ENCODE measurements around the gene PRR7.
"Not testable (repeated sequence)": the region's sequence is repeated elsewhere in the genome, so short reads cannot be mapped to it uniquely, and the experiment has no call there.

The PRR7 gene

DNA sequence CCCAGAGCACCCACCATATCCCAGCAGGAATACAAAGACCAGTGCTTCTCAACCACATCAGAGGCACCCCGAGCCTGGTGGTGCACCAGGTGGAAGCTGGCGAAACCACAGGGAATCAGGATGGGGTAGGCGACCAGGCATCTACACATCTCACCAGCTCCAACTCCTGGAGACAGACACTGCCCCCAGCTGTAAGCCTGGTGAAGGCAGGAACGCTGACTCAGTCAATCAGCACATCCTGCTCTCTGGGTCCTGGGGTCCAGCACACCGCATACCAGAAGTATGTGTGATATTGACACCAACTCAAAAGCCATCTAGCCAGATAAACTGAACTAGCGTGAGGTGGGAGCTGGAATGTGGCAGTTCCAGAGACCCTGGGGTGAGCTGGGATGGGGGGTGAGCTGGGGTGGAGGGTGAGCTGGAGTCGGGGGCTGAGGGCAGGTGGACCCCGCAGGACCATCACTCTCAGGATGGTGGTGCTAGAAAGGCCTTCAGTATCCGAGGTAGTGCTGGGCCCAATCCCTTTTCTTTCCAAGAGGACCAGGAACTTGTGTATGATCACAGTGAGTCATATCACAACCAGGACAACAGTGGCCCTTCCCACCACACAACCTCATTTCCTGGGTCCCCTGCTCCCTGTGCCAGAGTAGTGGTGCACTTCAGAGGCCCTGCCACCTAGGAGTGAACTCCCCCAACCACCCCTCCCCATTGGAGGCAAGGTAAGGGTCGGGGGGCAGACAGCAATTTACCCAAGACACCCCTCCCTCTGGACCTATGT is 24.3 kb downstream of the PRR7 start:
- DNase-seq, result no peak

- DNase-seq, result no peak
Measured at GRCh38 chr5:177471610-177472356, 25.2 kb downstream of the PRR7 start.

DNA sequence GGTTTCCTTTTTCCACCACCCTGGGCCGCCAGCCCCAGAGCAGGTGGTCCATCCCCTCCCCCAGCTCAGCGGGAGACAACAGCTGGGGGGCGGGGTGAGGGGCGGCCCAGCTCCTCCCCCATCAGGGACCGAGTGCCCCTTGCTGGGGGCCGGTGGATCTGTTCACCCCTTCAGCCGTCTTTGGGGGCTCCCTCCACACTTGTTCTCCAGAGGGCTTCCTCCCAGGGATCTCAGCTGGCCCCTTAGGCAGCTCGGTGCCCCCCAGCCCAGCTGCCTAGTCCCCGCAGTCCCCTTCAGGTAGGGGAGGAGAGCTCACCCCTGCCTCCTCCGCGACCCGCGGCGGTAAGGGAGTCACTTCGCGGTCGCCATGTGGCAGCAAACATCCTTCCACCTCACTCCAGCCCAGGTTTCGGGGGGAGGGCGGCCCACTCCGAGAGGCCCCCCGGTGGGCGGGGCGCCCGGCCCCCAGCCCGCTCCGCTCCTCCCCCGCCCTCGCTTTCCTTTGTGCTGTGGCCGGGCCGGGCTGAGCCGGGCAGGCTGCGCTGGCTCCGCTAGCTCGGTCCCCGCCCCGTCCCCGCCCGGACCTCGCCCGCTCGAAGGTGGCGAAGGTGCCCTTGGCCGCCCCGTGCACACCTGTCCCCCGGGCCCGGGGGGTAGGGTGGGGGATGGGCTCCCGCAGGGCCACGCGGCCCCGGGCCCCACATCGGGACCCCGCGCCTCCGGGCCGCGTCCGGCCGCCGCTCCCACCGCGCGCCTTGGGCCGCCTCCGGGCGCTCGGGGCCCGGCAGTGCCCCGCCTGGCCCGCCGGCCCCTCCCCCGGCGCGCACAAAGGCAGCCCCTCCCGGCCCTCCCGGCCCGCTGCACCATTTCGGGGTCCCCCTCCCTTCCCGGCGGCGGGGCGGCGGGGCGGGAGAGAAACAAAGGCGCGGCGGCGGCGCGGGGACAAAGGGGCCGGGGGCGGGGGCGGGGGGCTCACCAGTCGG is 26.1 kb downstream of the PRR7 start:
- no peak for DNase-seq

DNA sequence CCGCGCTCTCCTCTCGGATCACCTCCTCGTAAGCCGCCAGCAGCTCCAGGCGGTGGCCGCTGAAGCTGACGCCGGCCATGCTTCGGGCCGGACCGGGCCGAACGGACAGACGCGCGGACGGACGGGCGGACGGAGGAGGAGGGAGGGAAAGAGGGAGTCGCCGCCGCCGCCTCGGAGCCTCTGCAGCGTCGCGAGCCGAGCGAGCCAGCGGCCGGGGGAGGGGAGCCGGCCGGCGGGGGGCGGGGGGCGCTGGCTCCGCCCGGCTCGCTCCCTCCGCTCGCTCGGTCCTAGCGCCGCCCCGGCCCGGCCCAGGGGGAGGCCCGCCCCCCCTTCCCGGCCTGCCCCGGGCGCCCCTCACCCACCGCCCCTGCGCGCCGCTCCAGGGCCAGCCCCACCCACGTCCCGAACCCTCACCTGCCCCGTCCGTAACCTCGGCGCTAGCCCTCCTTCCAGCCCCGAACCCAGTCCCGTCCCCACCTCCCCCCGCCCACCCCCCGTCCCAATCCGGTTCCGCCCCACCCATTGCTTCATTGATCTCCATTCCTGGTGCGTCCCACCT is 26.9 kb downstream of the PRR7 start, which contains the start of gene DBN1:
Gene DBN1, minus strand, starts transcription at position 192 of the 559 bp plus-strand sequence. Its CDS starts 113 bp downstream, at position 79.
- no peak for DNase-seq

GRCh38 chr5:177474002-177474476 is 27.4 kb downstream of the PRR7 start:
- DNase-seq, result no peak

DNA sequence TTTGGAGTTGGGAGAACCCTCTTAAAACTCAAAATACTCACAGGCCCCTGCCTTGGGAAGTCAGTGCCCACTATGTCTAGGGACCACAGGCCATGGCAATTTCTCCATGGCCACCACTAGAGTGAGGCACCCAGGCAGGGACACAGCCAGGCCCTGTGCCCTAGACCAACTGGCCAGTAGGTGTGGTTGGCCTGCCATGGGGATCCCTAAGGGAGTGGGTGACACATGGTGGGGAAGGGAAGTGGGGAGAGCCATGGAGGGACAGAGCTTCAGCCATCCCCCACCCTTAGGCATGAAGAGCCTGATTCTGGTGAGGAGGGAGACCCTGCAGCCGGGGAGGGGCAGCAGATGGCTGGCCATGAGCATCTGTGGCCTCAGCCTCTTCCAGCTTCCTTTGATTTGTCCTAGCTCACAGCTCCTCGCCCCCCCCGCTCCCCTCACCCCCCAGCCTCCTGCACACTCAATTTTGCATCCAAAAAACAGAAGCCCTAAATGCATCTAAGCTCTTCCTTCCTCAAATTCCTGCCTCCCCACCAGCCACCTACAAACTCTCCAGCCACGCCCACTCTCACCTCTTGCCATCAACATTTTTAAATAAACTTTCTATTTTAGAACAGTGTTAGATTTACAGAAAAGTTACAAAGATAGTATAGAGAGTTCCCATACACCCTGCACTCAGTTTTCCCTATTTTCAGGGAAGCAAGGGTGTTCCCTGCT is 28.4 kb downstream of the PRR7 start:
- no peak for DNase-seq

GRCh38 chr5:177475563-177476427 is 29.2 kb downstream of the PRR7 start:
- no peak for DNase-seq

DNA sequence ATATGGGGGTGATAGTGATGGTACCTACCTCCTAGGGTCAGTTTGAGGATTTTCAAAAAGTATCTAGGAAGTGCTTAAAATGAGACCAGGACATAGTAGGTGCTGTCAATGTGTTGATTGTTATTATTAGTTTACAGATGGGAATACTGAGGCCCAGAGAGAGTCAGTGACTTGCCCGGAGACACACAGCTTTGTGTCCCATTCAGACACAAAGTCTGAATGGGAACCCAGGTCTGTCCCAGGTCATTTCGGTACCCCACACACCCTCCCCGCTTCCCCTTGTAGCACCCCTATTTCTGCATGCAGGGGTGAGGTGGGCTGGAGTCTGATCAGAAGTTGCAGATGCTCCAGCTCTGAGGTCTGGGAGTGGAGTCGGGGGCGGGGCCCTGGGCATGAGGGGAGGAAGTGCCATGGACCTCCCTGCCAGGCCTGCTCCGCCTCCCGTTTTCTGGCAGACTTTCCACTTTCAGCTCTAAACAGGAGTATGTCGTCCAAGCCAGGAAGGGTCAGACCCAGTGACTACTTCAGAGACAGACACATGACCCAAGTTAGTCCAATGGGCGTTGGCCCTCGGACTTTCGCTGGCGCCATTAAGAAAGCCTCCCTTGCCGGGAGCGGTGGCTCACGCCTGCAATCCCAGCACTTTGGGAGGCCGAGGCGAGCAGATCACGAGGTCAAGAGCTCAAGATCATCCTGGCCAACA is 30.1 kb downstream of the PRR7 start:
- no peak for DNase-seq

DNA sequence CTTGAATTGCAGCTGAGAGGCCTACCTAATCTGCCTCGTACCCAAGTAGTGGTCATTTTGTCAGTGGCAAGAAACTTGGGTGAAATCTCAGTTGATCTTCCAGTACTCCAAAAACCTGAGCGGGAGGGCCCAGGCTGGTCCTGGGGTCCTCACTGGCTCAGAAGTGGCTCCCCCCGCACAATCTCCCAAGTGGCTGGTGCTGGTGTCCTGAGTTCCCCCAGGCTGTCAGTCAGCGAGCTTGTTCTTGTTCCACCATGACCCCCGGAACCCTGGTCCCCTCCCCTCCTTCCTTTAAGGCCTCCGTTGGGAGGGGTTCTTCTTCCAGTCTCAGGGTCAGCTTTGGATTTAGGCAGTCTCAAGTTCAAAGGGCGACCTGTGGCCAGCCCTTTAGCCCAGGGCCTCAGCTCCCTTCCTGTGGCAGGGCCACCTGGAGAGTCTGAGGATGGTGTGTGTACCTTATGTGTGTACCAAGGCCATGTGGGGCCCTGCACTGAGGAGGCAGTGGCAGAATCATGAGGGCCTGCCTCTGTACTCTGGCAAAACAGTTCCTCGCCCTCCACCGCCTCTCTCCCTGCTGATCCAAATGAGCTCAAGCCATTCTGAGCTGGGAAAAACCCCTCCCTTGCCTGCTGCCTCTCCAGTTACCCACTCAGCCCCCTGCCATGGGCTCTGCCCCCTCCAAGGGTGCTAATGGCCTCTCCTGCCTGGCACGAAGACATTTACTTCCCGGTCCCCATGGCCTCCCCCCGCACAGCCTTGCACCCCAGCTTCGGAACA is 31.3 kb downstream of the PRR7 start:
- no peak for DNase-seq

- peak; percentile 86 for DNase-seq
Measured at GRCh38 chr5:177478711-177479646, 32.4 kb downstream of the PRR7 start.

- peak; percentile 53 for DNase-seq
Measured at GRCh38 chr5:177479774-177480173, 33.2 kb downstream of the PRR7 start.

- DNase-seq, result no peak
Measured at GRCh38 chr5:177482359-177482795, 35.8 kb downstream of the PRR7 start.

- DNase-seq, result no peak
Measured at GRCh38 chr5:177483042-177483441, 36.4 kb downstream of the PRR7 start.

GRCh38 chr5:177483994-177484901 is 37.6 kb downstream of the PRR7 start:
- DNase-seq, result no peak

DNA sequence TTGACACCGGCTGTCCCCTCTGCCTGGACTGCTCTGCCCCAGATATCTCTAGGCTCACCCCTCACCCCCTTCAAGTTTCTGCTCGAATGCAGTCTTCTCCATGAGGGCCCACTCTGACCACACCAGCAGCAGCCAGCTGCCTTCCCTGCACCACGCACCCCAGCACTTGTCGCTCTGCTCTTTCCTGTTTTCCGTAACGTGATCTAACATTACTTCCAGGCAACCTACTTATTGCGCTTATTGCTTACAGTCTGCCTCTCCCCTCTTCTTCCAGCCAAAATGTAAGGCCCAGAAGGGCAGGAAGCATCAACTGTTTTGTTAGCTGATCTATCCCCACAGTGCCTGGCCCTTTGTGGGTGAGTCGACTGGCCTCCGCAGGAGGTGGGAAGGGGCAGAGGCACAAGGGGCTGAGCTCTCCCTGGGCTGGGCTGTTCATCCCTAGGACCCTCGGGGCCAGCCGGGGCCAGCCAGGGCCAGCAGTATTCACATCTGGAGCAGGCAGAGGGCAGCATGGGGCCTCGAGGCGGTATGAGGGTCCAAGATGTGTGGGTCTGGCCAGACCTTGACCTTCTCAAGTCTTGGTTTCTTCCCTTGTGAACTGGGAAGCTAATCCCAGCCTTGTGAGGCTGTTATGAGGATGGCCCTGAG is 38.4 kb downstream of the PRR7 start:
- DNase-seq, result no peak

DNA sequence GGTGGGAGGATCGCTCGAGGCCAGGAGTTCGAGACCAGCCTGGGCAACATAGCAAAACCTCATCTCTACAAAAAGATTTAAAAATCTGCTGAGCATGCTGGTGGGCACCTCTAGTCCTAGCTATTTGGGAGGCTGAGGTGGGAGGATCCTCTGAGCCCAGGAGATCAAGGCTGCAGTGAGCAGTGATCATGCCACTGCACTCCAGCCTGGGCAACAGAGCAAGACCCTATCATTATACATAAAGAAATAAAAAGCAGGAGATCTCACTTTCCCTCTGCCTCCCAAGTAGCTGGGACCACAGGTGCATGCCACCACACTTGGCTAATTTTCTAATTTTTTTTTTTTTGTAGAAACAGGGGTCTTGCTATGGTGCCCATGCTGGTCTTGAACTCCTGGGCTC is 39.1 kb downstream of the PRR7 start:
- not testable (repeated sequence) for DNase-seq
